Hepatocyte (in vitro differentiated cells): ENCODE data around the gene PCYOX1L. TPM values are rescaled to one million over a fixed set of nuclear protein-coding genes. Genes with fewer than 3 reads are reported as not detected.

Experiments
- DNase-seq: peaks from one replicate; pipeline ENCODE4 v3.0.0-alpha.2; 2016; ENCODE audit warnings: low spot score
- H2AFZ ChIP-seq: fragments of 200-600 bp; sonication (generic); 2 replicates; pipeline ENCODE4 v1.6.0; 2016; ENCODE audit warnings: antibody characterized with exemption, mild to moderate bottlenecking
- H3K27ac ChIP-seq: fragments of 200-600 bp; sonication (generic); 2 replicates; pipeline ENCODE4 v1.5.1; 2016; ENCODE audit warnings: mild to moderate bottlenecking
- H3K27me3 ChIP-seq: fragments of 200-600 bp; sonication (generic); 2 replicates; pipeline ENCODE4 v1.6.1; 2016
- H3K36me3 ChIP-seq: fragments of 200-600 bp; sonication (generic); replicated peaks from 2 replicates; pipeline ENCODE4 v1.5.1; 2016; ENCODE audit warnings: low read depth; ENCODE audit not compliant: insufficient read depth
- H3K4me1 ChIP-seq: fragments of 200-600 bp; sonication (generic); 2 replicates; pipeline ENCODE4 v1.5.1; 2016; ENCODE audit warnings: mild to moderate bottlenecking, moderate library complexity; ENCODE audit not compliant: insufficient read depth
- H3K4me2 ChIP-seq: fragments of 200-600 bp; sonication (generic); 2 replicates; pipeline ENCODE4 v1.6.0; 2016
- H3K4me3 ChIP-seq: fragments of 200-600 bp; sonication (generic); 2 replicates; pipeline ENCODE4 v1.5.1; 2016; ENCODE audit warnings: mild to moderate bottlenecking
- H3K79me2 ChIP-seq: fragments of 200-600 bp; sonication (generic); 2 replicates; pipeline ENCODE4 v1.6.0; 2017; ENCODE audit warnings: mild to moderate bottlenecking
- H3K9me2 ChIP-seq: fragments of 200-600 bp; sonication (generic); replicated peaks from 2 replicates; pipeline ENCODE4 v1.6.0; 2017; ENCODE audit warnings: mild to moderate bottlenecking; ENCODE audit not compliant: insufficient read depth
- H3K9me3 ChIP-seq: fragments of 200-600 bp; sonication (generic); 2 replicates; pipeline ENCODE4 v1.5.1; 2016; ENCODE audit warnings: low read depth, mild to moderate bottlenecking
- H4K20me1 ChIP-seq: fragments of 200-600 bp; sonication (generic); 2 replicates; pipeline ENCODE4 v1.6.0; 2016; ENCODE audit warnings: mild to moderate bottlenecking; ENCODE audit not compliant: insufficient read depth, poor library complexity, severe bottlenecking
- EZH2 ChIP-seq: fragments of 200-600 bp; sonication (generic); IDR thresholded peaks from 2 replicates; pipeline ENCODE4 v1.6.1; 2016; ENCODE audit warnings: antibody characterized with exemption, mild to moderate bottlenecking, borderline replicate concordance
- EZH2phosphoT487 ChIP-seq: fragments of 200-600 bp; sonication (generic); IDR thresholded peaks from one replicate; pipeline ENCODE4 v1.6.1; 2018; ENCODE audit warnings: antibody characterized with exemption, mild to moderate bottlenecking, low read depth, moderate library complexity; ENCODE audit not compliant: unreplicated experiment, severe bottlenecking
- WGBS: methylation state at CpG from one replicate; pipeline ENCODE4 v1.1.6; 2016; ENCODE audit warnings: low lambda C conversion rate; ENCODE audit errors: missing lambda C conversion rate; 5-methylcytosine and 5-hydroxymethylcytosine counted together
- polyA plus RNA-seq: library from polyadenylated mRNA; unstranded; fragments of >200 nt; fragmentation: Nextera tagmentation; extraction: Ambion mirVana; gene quantifications from 2 replicates; pipeline ENCODE4 v1.2.1, GENCODE V29; 2016
- total RNA-seq: library from RNA; depleted of rRNA; stranded (reverse); fragments of >200 nt; gene quantifications from 2 replicates; pipeline ENCODE4 v1.2.3, GENCODE V29; 2014
- TF ChIP-seq, protein P1 (sequence below): fragments of 200-600 bp; sonication (generic); IDR thresholded peaks from 2 replicates; pipeline ENCODE4 v1.5.1; 2016; ENCODE audit warnings: antibody characterized with exemption, mild to moderate bottlenecking; ENCODE audit not compliant: poor library complexity

Gene PCYOX1L
- total and polyA plus RNA-seq, 2 experiments from 2014 or later = 9.1 to 14.4 TPM

DNA sequence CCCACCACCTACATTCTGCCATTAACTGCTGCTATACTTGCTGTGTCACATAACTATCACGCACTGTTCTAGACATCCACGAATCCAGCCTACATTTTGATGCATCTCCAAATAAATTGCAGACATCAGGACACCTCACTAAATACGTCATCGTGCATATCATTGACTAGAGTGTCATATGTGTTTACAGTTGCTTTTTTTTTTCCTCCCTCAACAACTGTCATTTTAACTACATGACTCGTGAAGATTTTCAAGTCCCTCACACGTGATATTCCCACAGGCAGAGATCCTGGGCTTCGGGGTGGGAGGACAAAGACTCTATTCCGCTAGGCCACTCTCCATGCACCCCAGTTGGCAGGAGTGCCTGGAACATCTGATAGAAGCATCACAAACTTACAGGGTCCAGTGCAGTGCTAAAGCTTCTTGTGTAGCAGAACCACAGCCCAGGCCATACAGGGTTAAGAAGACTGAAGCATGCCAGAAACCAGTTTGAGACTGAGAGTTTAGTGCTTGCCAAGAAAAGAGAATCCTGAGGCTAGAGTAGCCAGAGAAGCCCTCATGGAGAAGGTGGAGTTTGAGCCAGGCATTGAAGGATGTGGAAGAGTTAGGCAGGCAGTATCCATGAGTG, 1.1 kb downstream of the PCYOX1L start:
- TF ChIP-seq EZH2 (no peak), EZH2phosphoT487 (no peak)
- TF ChIP-seq, protein P1, sequence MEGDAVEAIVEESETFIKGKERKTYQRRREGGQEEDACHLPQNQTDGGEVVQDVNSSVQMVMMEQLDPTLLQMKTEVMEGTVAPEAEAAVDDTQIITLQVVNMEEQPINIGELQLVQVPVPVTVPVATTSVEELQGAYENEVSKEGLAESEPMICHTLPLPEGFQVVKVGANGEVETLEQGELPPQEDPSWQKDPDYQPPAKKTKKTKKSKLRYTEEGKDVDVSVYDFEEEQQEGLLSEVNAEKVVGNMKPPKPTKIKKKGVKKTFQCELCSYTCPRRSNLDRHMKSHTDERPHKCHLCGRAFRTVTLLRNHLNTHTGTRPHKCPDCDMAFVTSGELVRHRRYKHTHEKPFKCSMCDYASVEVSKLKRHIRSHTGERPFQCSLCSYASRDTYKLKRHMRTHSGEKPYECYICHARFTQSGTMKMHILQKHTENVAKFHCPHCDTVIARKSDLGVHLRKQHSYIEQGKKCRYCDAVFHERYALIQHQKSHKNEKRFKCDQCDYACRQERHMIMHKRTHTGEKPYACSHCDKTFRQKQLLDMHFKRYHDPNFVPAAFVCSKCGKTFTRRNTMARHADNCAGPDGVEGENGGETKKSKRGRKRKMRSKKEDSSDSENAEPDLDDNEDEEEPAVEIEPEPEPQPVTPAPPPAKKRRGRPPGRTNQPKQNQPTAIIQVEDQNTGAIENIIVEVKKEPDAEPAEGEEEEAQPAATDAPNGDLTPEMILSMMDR = no peak
- Histone ChIP-seq H3K79me2 (no peaks in the 10 kb centered on the region), H3K27me3 (no peaks in the 10 kb centered on the region), H3K4me3 (no peak overlapping the region), H3K9me3 (no peaks in the 10 kb centered on the region), H3K36me3 (no peaks in the 10 kb centered on the region), H4K20me1 (no peaks in the 10 kb centered on the region), H3K4me2 (no peak overlapping the region), H2AFZ (no peak overlapping the region), H3K4me1 (peaks cover 3% of the 10 kb centered on the region), H3K9me2 (no peaks in the 10 kb centered on the region), H3K27ac (no peak overlapping the region)
- no peak for DNase-seq
- WGBS = 89% methylated on average over 8 of the region's 8 CpGs

DNA sequence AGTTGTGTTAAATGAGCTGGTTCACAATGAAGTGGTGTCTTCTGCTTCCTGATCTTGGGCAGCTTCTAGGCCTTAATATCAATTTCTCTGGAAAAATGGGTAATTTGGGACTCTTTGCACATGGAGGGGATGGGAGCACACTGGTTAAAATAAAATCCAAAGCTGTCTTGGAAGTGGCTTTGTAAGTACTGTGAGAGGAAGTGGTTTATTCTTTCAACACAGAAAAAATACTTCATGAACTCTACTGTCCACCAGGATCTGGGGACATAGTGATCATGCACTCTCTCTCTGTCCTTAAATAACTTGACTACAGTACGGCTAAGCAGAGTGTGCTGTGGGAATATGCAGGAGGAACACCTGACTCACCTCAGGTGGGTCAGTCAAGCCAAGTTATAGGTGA, 2.4 kb downstream of the PCYOX1L start:
- DNase-seq = no peak
- no peak overlapping the region for H3K4me2 ChIP-seq
- no peaks in the 10 kb centered on the region for H3K9me3 ChIP-seq
- H3K27me3 ChIP-seq = no peaks in the 10 kb centered on the region
- H4K20me1 ChIP-seq = no peaks in the 10 kb centered on the region
- no peak overlapping the region for H3K27ac ChIP-seq
- H3K79me2 ChIP-seq = no peaks in the 10 kb centered on the region
- no peak overlapping the region for H2AFZ ChIP-seq
- no peak overlapping the region for H3K4me3 ChIP-seq
- H3K9me2 ChIP-seq = no peaks in the 10 kb centered on the region
- H3K4me1 ChIP-seq = peaks cover 3% of the 10 kb centered on the region
- TF ChIP-seq EZH2 = no peak
- TF ChIP-seq, protein P1 = no peak
- TF ChIP-seq EZH2phosphoT487 = no peak
- no peaks in the 10 kb centered on the region for H3K36me3 ChIP-seq
- 100% methylated on average over 1 of the region's 1 CpG for WGBS

DNA sequence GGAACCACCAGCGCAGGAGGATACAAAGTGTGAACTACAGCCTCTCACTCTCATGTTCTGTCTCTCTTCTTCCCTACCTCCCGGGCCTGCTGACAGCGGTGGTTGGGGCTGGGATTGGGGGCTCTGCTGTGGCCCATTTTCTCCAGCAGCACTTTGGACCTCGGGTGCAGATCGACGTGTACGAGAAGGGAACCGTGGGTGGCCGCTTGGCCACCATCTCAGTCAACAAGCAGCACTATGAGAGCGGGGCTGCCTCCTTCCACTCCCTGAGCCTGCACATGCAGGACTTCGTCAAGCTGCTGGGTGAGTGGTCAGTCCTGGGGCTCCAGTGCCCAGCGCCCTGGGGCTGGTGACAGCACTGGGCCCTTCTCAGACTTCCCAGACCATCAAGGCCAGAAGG, 4.7 kb downstream of the PCYOX1L start:
- H3K27ac ChIP-seq = no peak overlapping the region
- no peak overlapping the region for H3K4me2 ChIP-seq
- no peaks in the 10 kb centered on the region for H3K27me3 ChIP-seq
- TF ChIP-seq, protein P1 = no peak
- TF ChIP-seq EZH2 (no peak), EZH2phosphoT487 (no peak)
- WGBS = 93% methylated on average over 12 of the region's 12 CpGs
- peaks cover 3% of the 10 kb centered on the region for H3K4me1 ChIP-seq
- H2AFZ ChIP-seq = no peak overlapping the region
- H3K9me3 ChIP-seq = no peaks in the 10 kb centered on the region
- no peaks in the 10 kb centered on the region for H3K9me2 ChIP-seq
- H3K4me3 ChIP-seq = no peak overlapping the region
- no peaks in the 10 kb centered on the region for H3K79me2 ChIP-seq
- no peak for DNase-seq
- no peaks in the 10 kb centered on the region for H3K36me3 ChIP-seq
- no peaks in the 10 kb centered on the region for H4K20me1 ChIP-seq
